HepG2 (cell line): ENCODE results near the gene SIGLEC7. TPM values are rescaled to one million over a fixed set of nuclear protein-coding genes. Genes with fewer than 3 reads are reported as not detected.

Source experiments
- ATAC-seq: fragments of 200-7000 bp; cut with Tn5 transposase; 3 replicates; pipeline ENCODE4 v1.9.1; 2020; ENCODE audit warnings: mild to moderate bottlenecking, moderate library complexity
- BruUV-seq: library from RNA; stranded (reverse); fragments of 400-500 nt; replicated peaks from 2 replicates; lab custom pipeline; 2021; lab: Mats Ljungman, UMichigan
- CTCF ChIA-PET: fragments of 300-600 bp; formaldehyde crosslinking; extraction: SDS; loops from one replicate; lab custom pipeline; 2021; ENCODE audit warnings: low total read pairs, inconsistent platforms, low intra/inter-chr PET ratio; lab: Yijun Ruan, JAX
- POLR2A ChIA-PET: fragments of 350-600 bp; sonication (Branson Sonifier 250); formaldehyde crosslinking; loops from one replicate; lab custom pipeline; 2020; ENCODE audit warnings: antibody characterized with exemption, inconsistent platforms; lab: Yijun Ruan, JAX
- DNase-seq: peaks from one replicate; pipeline ENCODE4 v3.0.0-alpha.2; 2015; ENCODE audit warnings: low spot score
- FAIRE-seq: peaks from 3 replicates; lab custom pipeline; 2011; peaks lifted over from hg19 to GRCh38; lab: Jason Lieb, UNC
- H2AFZ ChIP-seq: one replicate; pipeline ENCODE4 v1.6.1; 2011; ENCODE audit warnings: low read length, inconsistent platforms
- H3K27ac ChIP-seq: fragments of 300-600 bp; 3 replicates; pipeline ENCODE4 v1.8.0; 2011; ENCODE audit warnings: mixed run types, mild to moderate bottlenecking, mixed read lengths, low read length, inconsistent platforms; ENCODE audit not compliant: insufficient read depth; ENCODE audit errors: extremely low read length
- H3K27me3 ChIP-seq, 2 experiments: fragments of 200-600 bp in 1 of 2; 2 replicates in 1 of 2; 3 replicates in 1 of 2; pipeline versions ENCODE4 v1.6.0 to v1.8.0; 2011; ENCODE audit warnings: low read length in 2 of 2, mild to moderate bottlenecking in 2 of 2, moderate library complexity in 2 of 2, inconsistent platforms in 1 of 2; ENCODE audit not compliant: insufficient read depth in 2 of 2, control insufficient read depth in 1 of 2
- H3K36me3 ChIP-seq, 2 experiments: fragments of 200-600 bp in 1 of 2; replicated peaks in 1 of 2; 2 replicates in 1 of 2; 3 replicates in 1 of 2; pipeline versions ENCODE4 v1.5.1 to v1.8.0; 2011; ENCODE audit warnings: low read length in 2 of 2, inconsistent platforms in 1 of 2; ENCODE audit not compliant: insufficient read depth in 2 of 2, control insufficient read depth in 1 of 2
- H3K4me1 ChIP-seq: 2 replicates; pipeline ENCODE4 v1.5.1; 2012; ENCODE audit warnings: low read length, inconsistent platforms; ENCODE audit not compliant: insufficient read depth
- H3K4me2 ChIP-seq: 2 replicates; pipeline ENCODE4 v1.6.0; 2011; ENCODE audit warnings: low read depth, low read length, inconsistent platforms
- H3K4me3 ChIP-seq, 3 experiments: fragments of 200-600 bp in 1 of 3; sonication (generic), shearing (Covaris generic) in 1 of 3; replicated peaks in 1 of 3; 2 replicates each; pipeline ENCODE4 v1.5.1; 2011 to 2016; ENCODE audit warnings: low read length in 3 of 3, inconsistent platforms in 2 of 3, low read depth in 2 of 3, mild to moderate bottlenecking in 2 of 3, control low read depth in 1 of 3, mixed read lengths in 1 of 3; ENCODE audit not compliant: insufficient read depth in 1 of 3
- H3K79me2 ChIP-seq: one replicate; pipeline ENCODE4 v1.6.1; 2011; ENCODE audit warnings: low read length, inconsistent platforms; ENCODE audit not compliant: insufficient read depth
- H3K9ac ChIP-seq: 2 replicates; pipeline ENCODE4 v1.6.0; 2011; ENCODE audit warnings: mild to moderate bottlenecking, low read depth, low read length, inconsistent platforms; ENCODE audit not compliant: insufficient read depth
- H3K9me3 ChIP-seq: 2 replicates; pipeline ENCODE4 v1.5.1; 2012; ENCODE audit warnings: mild to moderate bottlenecking, low read length
- H4K20me1 ChIP-seq: 2 replicates; pipeline ENCODE4 v1.6.0; 2011; ENCODE audit warnings: inconsistent platforms, mild to moderate bottlenecking, low read length, moderate library complexity; ENCODE audit not compliant: insufficient read depth
- ARHGAP35 ChIP-seq: sonication (generic); formaldehyde crosslinking; IDR thresholded peaks from 2 replicates; pipeline ENCODE4 v1.9.0; 2022; ENCODE audit warnings: mild to moderate bottlenecking, inconsistent platforms, moderate library complexity, missing genetic modification reagents, borderline replicate concordance
- MAF1 ChIP-seq: sonication (generic); formaldehyde crosslinking; IDR thresholded peaks from 2 replicates; pipeline ENCODE4 v1.5.0; 2020; ENCODE audit warnings: missing genetic modification reagents, borderline replicate concordance
- MXD3 ChIP-seq: IDR thresholded peaks from 2 replicates; pipeline ENCODE4 v1.6.1; 2016; ENCODE audit warnings: mild to moderate bottlenecking, missing biosample characterization, missing genetic modification reagents
- NCOA1 ChIP-seq: sonication (generic); formaldehyde crosslinking; IDR thresholded peaks from 2 replicates; pipeline ENCODE4 v1.9.0; 2021; ENCODE audit warnings: missing genetic modification reagents
- ZFP36L2 ChIP-seq: sonication (generic); formaldehyde crosslinking; IDR thresholded peaks from 2 replicates; pipeline ENCODE4 v1.4.0; 2020; ENCODE audit warnings: missing genetic modification reagents
- ZNF558 ChIP-seq: sonication (generic); formaldehyde crosslinking; IDR thresholded peaks from 2 replicates; pipeline ENCODE4 v1.9.0; 2022; ENCODE audit warnings: mild to moderate bottlenecking, missing genetic modification reagents, borderline replicate concordance
- ZNF710 ChIP-seq: sonication (generic); formaldehyde crosslinking; IDR thresholded peaks from 2 replicates; pipeline ENCODE4 v1.5.0; 2020; ENCODE audit warnings: mild to moderate bottlenecking, missing genetic modification reagents, borderline replicate concordance
- ZSCAN20 ChIP-seq: sonication (generic); formaldehyde crosslinking; IDR thresholded peaks from 2 replicates; pipeline ENCODE4 v1.4.0; 2020; ENCODE audit warnings: missing genetic modification reagents, mild to moderate bottlenecking, borderline replicate concordance
- WGBS: methylation state at CpG from one replicate; pipeline ENCODE4 v1.1.6; 2017; ENCODE audit warnings: low lambda C conversion rate; 5-methylcytosine and 5-hydroxymethylcytosine counted together
- in situ Hi-C: cut with HindIII; loops from 2 replicates; pipeline ENCODE4 v1.10.0; 2017; ENCODE audit warnings: low pct_unique_long_range_greater_than_20kb; ENCODE audit not compliant: extremely low pct_ligation_motif_present
- intact Hi-C: fragments of 100-400 bp; cut with micrococcal nuclease; formaldehyde crosslinking; loops from one replicate; pipeline ENCODE4 v1.10.0; 2022; ENCODE audit not compliant: unreplicated experiment
- polyA plus RNA-seq, 8 experiments: library from polyadenylated mRNA; depleted of rRNA in 3 of 8; stranded (reverse) in 7 of 8; unstranded in 1 of 8; fragments of >200 nt; fragmentation: Illumina TruSeq in 4 of 8; extraction: Trizol in 4 of 8; gene quantifications; 2 replicates each; pipeline versions ENCODE4 v1.2.1 to v1.2.3, GENCODE V29; 2011 to 2016; ENCODE audit warnings: low read depth in 4 of 8, missing spikeins in 1 of 8, mixed read lengths in 1 of 8; ENCODE audit not compliant: insufficient read depth in 1 of 8
- total RNA-seq, 5 experiments: library from RNA; depleted of rRNA; stranded (reverse); fragments of >200 nt; fragmentation: Illumina TruSeq; extraction: Trizol; gene quantifications; 2 replicates each; pipeline ENCODE4 v1.2.3, GENCODE V29; 2016; ENCODE audit warnings: low read depth in 1 of 5
- TF ChIP-seq, protein P1 (sequence below): sonication (generic); formaldehyde crosslinking; IDR thresholded peaks from 2 replicates; pipeline ENCODE4 v1.8.0; 2022; ENCODE audit warnings: mild to moderate bottlenecking, missing genetic modification reagents, moderate library complexity

The SIGLEC7 gene
- total and polyA plus RNA-seq, 2 of the 13 experiments (the other 11 are each of a cell fraction or from before 2014, with no cell fraction given) = not detected

GRCh38 chr19:51119611-51120010, 22.5 kb upstream of the SIGLEC7 start:
- CTCF ChIA-PET = no interaction called here
- no TSS peak for BruUV-seq
- intact Hi-C loops = no loop called here

More at GRCh38 chr19:51119611-51120010, 22.5 kb upstream of the SIGLEC7 start:
- in situ Hi-C loops = no loop called here
- ATAC-seq = no peak
- TF ChIP-seq MXD3 (CRISPR knock-in tag) = no peak
- no peak for TF ChIP-seq ZNF710 (CRISPR knock-in tag)
- TF ChIP-seq MAF1 (CRISPR knock-in tag) = no peak
- no peak for TF ChIP-seq ARHGAP35
- TF ChIP-seq ZFP36L2 (CRISPR knock-in tag) = no peak
- no peak for TF ChIP-seq NCOA1 (CRISPR knock-in tag)
- no peak for TF ChIP-seq ZSCAN20 (CRISPR knock-in tag)
- TF ChIP-seq ZNF558 (CRISPR knock-in tag) = no peak
- TF ChIP-seq, protein P1, sequence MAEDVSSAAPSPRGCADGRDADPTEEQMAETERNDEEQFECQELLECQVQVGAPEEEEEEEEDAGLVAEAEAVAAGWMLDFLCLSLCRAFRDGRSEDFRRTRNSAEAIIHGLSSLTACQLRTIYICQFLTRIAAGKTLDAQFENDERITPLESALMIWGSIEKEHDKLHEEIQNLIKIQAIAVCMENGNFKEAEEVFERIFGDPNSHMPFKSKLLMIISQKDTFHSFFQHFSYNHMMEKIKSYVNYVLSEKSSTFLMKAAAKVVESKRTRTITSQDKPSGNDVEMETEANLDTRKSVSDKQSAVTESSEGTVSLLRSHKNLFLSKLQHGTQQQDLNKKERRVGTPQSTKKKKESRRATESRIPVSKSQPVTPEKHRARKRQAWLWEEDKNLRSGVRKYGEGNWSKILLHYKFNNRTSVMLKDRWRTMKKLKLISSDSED (CRISPR knock-in tag) = no peak
- H2AFZ ChIP-seq = no peak overlapping the region
- no peaks in the 10 kb centered on the region for H3K79me2 ChIP-seq
- H3K36me3 ChIP-seq = no peaks in the 10 kb centered on the region
- no peak overlapping the region for H3K4me2 ChIP-seq
- no peak overlapping the region for H3K4me3 ChIP-seq
- H3K9ac ChIP-seq = no peak overlapping the region
- no peak overlapping the region for H3K27ac ChIP-seq
- no peaks in the 10 kb centered on the region for H3K4me1 ChIP-seq
- H4K20me1 ChIP-seq = no peaks in the 10 kb centered on the region
- no peak for DNase-seq
- WGBS = 0% methylated on average over 3 of the region's 6 CpGs
- FAIRE-seq = no peak
- peaks cover 2 to 59% of the 10 kb centered on the region in 2 experiments for H3K27me3 ChIP-seq
- POLR2A ChIA-PET = no interaction called here
- no peaks in the 10 kb centered on the region for H3K9me3 ChIP-seq
